GM18861 (cell line): Measurements from ENCODE around the gene IL12A.
A peak's percentile ranks its signal among the peaks of the same experiment; 100 is the strongest.

Experiments used
- ATAC-seq: cut with Tn5 transposase; IDR thresholded peaks from one replicate; pipeline ENCODE4 v1.9.1; 2021; ENCODE audit not compliant: unreplicated experiment

Gene IL12A

GRCh38 chr3:160023476-160023875, 34.8 kb downstream of the IL12A start:
- ATAC-seq: no peak

- peak; percentile 92 for ATAC-seq
Measured at GRCh38 chr3:160027541-160028195, 39.0 kb downstream of the IL12A start.

- no peak for ATAC-seq
Measured at GRCh38 chr3:160035757-160036156, 47.1 kb downstream of the IL12A start.

GRCh38 chr3:160038862-160039562, 50.4 kb downstream of the IL12A start:
- no peak for ATAC-seq

GRCh38 chr3:160040181-160040580, 51.5 kb downstream of the IL12A start:
- no peak for ATAC-seq

- ATAC-seq: no peak
Measured at GRCh38 chr3:160041465-160041864, 52.8 kb downstream of the IL12A start.

- no peak for ATAC-seq
Measured at GRCh38 chr3:160044121-160044520, 55.5 kb downstream of the IL12A start.
